NCI-H2081 (cell line): ENCODE results near the gene EDEM3.
"Not testable (repeated sequence)": the region's sequence is repeated elsewhere in the genome, so short reads cannot be mapped to it uniquely, and the experiment has no call there.

Source experiments
- DNase-seq, 2 experiments: peaks; one replicate each; lab custom pipeline; 2025; lab: John Stamatoyannopoulos, UW

EDEM3 gene

DNA sequence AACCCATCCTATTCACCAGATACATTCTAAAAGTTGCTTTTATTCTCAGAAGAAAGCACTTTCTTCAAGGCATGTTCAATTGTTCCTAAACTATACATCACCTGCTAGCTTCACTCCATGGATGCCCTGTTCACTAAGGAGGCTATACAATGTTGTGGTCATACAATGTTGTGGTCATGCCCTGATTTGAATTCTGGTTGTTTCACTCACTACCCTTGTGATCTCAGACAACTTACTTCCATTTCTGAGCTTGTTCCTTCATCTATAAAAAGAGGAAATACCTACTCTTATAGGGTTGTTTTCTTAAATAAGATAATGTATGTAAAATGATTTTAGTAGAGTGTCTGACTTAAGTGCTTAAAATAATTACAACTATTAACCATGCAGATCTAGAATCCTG, 19.7 kb downstream of the EDEM3 start:
- DNase-seq = no peak

DNA sequence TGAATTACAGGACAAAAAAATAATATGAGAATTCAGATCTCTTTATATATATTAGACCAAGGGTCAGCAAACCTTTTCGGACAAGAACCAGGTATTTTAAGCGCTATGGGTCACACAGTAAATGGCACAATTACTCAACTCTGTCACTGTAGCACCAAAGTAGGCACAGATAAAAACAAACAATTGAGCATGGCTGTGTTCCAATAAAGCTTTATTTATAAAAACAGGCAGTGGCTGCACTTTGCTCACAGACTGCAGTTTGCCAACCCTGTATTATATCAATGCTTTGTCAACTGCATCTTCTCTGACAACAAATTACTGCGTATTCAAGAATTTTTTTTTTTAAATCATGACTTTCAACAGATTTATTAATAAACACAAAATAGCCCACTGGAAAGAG, 29.8 kb downstream of the EDEM3 start:
- DNase-seq = no peak

DNA sequence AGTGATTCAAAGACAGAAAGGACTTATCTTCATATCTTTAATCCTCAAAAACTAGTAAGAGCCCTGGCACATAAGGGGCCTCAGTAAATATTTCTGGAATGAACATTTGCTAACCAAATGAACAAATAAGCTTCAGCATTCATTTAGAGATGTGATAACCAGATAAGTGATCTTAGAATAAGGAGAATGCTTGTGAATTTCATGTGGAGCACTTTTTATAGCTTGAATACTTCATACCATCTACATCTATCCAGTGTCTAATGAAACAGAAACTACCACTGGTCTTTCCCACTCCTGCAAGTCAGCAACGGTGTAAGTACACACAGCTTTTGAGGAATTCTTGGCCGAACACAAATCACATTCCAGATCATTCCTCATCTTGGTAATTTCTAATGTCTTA, 38.5 kb downstream of the EDEM3 start:
- DNase-seq = no peak

DNA sequence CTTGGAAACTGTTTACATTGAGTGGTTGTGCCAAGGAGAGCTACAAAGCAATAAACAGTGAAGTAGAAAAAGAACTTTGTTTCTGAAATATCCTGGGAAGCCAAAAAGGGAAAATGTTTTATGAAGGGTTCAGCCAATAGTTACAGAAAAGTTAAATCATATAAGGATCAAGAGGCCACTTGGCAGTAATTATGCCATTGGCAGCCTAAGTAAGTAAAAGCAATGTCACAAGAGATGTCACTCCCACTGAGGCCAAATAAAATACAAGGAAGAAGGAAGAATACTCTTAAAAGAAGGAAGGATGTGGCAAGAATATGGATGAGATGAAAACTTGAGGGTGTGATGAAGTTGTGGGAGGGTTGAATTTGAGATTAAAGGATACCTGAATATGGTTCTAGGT, 45.2 kb downstream of the EDEM3 start:
- no peak for DNase-seq

DNA sequence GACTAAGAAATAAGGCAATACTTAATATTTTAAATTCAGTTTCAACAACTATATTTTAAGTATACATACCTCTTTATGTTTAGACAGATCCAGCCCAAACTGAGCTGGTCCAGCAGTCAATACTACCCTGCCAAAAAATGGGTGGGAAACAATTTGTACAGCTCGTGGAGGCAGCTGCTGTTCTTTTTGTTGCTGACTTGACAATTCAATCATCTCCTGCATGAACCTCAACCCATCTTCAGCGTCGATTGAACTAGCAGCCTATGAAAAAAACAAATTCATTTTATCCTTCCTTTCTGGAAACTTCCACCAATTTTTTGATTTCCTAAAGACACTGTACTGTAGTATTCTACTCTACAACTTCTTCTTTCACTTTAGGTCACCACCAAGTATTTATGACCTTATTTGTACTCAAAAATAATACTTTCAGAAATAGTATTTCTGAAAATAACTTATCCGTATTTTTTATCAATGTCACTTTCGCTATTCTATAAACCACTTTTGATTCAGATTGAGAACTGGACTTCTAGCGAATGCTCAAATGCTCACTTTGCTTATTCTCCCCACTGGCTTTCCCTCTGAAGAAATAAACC, 46.5 kb downstream of the EDEM3 start:
- DNase-seq = no peak

DNA sequence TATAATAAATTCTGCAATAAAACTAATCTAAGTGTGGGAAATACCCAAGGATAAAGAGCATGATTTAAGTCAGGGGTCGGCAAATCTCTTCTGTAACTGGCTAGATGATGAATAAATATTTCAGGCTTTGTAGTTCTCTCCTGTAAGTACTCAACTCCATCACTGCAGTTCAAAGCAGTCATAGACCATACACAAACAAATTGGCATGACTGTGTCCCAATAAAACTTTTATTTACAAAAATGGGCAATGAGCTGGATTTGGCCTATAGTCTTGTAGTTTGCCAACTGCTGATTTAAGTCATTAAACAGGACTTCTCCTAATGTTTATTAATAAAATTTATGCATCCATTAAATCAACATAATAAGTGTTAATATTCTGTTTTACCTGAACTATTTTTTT, 49.4 kb downstream of the EDEM3 start:
- DNase-seq = no peak

DNA sequence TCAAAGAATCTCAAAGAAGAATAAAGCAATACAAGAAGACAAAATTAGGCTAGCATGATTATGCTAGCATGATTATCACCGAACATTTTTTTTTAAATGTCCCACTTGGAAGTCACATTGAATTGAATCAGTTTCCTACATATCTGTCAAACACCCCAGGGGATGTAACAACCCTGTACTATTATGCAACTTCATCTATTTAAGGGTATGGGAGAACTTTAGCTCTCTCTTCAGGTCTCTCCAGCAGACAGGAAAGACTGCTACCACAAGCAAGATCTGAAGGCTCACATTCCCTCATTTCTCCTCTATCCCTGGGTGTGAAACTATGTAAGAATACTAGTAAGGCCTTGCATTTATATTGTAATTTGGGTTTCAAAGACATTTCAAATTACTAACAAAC, 52.8 kb downstream of the EDEM3 start:
- DNase-seq = no peak

DNA sequence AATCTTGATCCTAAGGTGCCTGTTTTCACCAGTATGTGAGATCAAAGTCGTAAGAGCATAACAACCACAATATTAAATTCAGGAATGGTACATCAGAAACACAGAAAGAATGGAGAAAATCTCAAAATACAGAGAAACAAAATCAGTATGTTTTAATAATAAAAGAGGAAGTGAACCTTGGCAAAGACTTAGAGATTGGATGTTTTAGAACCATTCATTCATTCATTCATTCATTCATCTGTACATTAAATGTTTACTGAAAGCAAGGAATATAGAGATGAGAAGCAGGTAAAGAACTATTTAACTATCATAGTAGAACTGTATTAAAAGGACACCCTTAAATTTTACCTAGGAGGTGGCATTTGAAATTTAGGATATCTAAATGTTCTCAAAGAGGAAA, 55.7 kb downstream of the EDEM3 start:
- no peak for DNase-seq

DNA sequence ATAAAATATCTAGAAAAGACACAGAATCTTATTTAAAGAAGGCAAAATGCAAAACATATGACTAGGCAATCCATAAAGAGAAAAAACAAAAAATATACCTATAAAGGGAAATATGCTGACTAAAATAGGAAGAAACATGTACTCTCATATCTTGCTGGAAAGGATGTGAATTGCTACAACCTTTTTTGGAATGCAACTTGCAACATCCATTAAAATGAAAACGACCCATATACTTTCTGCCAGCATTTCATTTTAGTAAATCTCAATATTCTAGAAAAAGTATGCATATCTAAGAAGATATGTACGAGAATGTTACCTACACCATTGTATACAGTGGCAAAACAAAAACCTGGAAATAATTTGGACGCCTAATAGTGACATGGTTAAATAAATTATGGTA, 56.6 kb downstream of the EDEM3 start:
- no peak for DNase-seq

DNA sequence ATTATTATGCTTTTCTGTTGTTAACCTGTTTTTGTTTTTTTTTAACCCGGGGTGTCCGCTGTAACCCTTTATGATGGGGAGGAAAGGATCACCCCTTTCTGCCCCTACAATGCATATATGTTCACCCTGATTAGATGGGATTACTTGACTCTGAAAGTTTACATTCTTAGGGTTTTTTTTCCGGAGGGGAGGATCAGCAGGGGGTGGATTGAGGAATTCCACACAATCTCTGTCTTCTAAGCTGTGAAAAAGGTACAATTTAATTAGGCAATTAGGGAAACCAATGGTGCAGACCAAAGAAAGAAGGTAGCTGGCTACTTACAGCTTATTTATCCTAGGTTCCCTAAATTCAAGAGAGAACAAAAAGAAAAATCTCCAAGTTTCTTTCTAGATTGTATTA, 58.3 kb downstream of the EDEM3 start:
- DNase-seq = no peak

DNA sequence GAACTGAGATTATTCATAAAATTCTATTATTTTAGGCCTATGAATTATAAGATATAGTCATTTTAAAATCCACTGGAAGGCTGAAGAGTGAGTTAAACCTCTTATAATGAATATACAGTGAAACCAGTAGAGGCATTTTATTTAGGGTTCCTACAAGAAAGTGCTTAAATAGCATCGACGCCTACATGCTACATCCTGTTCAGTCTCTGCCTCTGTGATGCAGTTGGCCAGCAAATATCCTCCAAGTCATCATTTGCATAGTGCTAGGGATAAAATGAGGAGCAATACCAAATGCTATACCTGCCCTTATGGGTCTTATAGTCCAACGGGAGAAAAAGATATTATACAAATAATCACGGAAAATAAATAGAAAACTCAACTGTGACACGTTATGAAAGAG, 59.6 kb downstream of the EDEM3 start:
- no peak for DNase-seq

DNA sequence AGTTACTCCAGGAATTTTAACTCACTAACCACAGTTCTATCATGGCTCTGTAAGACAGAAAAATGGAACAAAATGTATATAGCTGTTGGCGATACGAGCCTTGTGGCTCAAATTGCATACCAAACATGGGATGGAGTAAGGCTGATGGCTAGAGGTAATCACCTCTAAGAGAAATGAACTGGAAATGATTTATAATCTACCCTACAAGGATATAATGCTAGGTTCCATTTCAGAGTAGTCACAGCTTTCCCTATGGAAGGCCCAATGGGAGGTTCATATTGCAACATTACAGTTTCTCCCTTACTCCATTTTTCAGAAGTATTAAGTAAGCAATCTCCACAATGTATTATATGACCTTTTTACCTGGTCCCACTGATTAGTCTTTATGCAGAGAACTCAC, 61.6 kb downstream of the EDEM3 start:
- peak; percentile 27 to 72 for DNase-seq

DNA sequence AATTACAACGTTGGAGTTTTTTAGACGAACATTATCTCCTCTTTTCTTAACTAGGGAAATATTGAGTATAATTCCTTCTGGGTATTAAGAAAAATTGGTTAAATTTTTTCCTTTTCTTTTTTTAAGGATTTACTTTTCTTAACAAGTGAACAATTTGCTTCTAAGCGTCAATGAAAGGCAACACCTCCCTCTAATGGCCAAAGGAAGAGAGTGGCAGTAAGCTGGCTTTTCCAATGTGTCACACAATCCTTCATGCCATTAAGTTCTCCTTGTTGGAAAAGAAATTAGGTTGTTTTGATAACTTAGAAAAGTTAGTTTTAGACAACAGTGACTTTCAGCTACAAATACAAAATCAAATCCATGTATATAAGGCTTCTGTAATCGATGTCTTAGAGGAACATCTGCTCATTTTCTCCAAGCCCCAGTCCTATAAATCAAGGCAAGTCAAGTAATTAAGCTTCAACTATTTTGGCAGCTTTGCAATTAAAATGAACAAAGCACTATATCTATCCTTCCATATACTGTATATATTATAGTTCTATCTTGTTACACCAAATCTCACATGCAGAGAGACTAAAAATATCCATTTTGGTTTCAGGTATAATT, 62.8 kb downstream of the EDEM3 start:
- peak; percentile 73 to 76 for DNase-seq

DNA sequence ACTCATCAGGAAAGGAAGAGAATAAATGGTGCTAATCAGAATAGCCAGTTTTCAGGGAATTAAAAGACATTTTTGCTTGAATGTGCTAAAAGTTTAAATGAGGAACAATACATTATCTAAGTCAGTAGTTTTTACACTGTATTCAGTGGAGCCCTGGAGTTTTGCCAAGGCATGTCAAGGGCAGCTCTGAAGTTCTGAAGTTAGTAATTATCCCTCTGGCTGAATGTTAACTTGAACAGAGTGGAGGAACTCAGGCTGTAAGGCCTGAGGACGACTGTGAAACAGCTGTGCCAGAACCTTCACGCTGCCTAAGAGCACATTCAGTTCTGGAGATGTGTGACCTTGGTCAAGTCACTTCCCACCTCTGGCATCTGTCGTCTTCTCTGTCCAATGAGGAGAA, 68.1 kb downstream of the EDEM3 start:
- DNase-seq = no peak

DNA sequence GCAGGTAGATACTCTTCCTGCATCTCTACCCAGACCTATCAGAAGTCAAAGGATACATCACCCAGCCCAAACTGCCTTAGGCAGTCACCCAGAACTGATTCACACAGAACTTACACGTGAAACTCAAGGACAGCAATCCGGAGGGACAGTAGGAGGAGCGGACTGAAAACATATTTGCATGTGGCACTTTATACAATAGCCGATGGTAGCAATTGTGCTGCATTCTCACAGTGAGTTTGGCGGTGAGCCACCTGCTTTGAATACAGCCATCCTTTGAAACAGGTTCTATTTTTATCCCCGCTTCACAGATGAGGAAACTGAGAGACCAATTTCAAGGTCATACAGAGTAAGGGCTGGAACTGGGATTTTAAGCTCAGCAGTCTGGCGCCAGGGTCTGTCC, 69.5 kb downstream of the EDEM3 start:
- no peak for DNase-seq

DNA sequence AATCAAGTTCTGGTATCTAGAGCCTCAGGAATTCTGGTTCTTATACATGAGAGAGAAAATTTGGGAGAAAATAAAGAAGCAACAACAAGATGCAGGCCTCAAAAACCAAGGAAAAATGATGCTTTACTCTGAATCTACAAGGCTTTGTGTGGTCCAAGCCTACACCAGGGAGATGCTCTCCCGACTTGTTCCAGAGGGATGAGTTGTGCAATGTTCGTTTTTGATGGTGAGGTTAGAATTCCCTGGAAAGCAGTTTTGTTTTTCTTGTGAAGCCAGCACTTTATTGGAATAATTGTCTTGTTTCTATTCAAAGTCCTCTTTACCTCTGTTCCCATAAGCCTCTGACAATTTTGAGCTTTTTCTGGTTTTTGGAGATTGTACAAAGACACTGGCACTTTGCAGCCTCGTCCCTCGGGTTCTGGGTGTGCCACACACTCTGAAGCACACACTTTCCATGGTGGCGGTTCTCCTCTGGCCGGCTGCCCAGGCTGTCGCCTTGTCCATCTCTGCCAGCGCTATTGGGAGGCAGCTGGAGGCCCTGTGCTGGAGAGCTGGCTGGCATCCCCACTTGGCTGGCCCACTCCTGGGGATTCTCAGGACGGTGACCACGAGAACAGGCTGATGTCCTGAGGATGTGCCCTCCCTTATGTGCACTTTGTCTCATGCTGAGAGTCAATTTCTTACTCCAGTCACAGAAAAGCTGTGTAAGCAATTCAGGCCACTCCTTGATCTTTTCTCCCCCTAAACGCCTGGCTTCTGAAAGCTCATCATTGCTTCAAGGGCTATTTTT, 70.2 kb downstream of the EDEM3 start:
- peak; percentile 17 to 39 for DNase-seq

DNA sequence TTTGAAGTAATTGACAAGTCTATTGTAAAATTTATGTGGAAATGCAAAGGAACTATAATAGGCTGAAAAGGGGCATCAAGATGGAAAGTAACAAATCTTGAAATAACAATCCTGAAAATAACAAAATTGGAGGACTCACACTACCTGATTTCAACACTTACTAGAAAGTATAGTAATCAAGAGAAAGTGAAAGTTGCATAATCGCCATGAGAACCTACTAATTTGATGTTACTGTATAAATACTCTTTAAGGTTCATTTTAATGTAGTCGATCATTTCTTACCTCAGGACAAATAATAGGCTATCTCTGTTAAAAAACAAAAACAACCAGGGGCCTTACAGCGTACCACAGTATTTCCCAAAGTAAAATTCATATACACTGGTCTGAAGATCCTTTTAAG, 71.7 kb downstream of the EDEM3 start:
- no peak for DNase-seq

DNA sequence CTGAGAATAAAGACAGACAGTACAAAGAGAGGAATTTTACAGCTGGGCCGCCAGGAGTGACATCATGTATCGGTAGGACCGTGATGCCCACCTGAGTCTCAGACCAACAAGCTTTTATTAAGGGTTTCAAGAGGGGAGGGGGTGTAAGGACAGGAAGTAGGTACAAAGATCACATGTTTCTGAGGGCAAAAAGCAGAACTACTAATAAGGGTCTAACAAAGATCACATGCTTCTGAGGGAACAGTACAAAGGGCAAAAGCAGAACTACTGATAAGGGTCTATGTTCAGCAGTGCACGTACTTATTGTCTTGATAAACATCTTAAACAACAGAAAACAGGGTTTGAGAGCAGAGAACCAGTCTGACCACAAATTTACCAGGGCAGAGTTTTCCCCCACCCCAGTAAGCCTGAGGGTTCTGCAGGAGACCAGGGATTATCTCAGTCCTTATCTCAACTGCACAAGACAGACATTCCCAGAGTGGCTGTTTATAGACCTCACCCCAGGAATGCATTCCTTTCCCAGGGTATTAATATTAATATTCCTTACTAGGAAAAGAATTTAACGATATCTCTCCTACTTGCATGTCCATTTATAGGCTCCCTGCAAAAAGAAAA, 73.9 kb downstream of the EDEM3 start:
- not testable (repeated sequence) for DNase-seq

DNA sequence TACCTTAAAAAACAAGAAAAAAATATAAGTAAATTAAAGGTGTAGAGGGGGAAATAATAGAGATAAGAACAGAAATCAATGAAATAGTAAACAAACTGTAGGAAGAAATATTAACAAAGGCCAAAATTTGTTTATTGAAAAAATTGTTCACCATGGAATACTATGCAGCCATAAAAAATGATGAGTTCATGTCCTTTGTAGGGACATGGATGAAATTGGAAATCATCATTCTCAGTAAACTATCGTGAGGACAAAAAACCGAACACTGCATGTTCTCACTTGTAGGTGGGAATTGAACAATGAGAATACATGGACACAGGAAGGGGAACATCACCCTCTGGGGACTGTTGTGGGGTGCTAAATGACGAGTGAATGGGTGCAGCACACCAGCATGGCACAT, 75.2 kb downstream of the EDEM3 start:
- DNase-seq = not testable (repeated sequence)

DNA sequence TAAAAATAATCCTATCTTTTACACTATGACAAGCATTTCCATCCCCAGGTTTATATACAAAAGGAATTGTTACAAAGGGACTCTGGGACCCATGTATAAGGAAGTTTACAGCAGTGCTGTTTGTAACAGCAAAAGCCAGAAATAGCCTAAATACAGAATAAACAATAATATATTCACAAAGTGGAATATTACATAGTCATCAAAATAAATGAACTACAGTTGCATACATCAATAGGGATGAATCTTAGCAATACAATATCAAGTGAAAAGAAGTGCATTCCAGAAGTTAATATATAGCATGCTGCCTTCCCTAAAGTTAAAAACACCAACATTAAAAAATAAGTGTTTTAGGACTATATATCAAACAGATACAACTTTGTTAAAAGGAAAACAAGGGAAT, 77.3 kb downstream of the EDEM3 start:
- no peak for DNase-seq

DNA sequence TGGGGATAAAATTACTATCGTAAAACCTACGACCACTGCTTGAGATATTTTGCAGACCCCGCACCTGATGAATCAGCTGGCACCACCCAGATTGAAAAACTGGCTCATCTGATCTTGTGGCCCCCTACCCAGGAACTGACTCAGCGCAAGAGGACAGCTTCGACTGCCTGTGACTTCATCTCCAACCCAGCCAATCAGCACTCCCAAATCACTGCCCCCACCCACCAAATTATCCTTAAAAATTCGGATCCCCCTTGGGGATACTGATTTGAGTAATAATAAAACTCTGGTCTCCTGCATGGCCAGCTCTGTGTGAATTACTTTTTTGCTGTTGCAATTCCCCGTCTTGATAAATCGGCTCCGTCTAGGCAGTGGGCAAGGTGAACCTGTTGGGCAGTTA, 81.4 kb downstream of the EDEM3 start:
- no peak for DNase-seq

DNA sequence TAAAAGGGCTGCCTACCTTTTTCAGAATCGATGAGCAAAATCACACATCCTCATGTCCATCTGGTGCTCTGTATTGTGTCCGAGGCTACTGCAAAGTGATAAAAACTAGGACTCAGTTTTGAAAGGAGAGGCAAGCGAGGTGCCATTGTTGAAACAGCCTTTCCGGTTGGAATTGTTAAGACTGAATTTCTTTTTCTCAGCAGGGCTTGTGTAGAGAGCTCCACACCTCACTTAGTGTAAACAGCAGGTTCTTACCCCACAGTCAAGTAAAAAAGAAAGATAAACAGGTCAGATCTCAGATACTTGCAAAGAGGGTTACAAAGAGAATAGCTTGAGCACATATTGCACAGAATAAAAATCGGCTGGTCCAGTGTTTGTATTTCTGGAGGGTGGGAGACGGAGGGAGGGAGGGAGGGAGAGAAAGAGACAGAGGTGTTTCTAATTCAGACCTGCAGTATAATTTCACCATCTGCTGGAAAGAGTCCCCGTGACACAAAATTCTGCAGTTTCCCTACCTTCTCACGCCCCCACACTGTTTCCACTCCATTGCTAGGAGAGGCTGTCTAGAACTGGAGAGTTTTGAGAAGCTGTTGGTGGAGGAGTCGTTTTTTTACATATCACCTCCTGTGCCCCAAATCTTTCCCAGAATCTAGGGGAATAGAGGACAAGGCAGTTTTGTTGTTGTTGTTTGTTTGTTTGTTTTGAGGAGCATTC, 82.5 kb downstream of the EDEM3 start:
- DNase-seq = peak; percentile 40 to 77

DNA sequence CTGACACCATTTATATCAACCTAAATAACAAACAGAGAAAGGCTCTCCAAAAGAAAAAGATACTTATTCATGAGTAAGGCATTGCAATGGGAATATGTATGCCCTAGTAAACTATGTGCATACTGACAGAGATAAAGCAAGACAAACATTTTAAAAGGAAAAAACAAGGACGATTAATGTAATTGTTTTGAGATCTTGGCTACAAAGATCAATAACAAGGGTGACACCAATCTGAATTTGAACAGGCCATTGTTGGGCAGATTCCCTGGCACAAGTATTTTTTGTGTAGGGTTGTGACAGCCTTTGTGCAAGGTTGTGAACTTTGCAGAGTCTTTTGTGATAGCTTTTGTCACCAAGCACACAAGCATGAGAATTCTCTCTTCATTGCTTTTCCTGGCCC, 85.3 kb downstream of the EDEM3 start:
- no peak for DNase-seq
